ENCODE data around the gene PCDHA12.
"Not testable (repeated sequence)": the region's sequence is repeated elsewhere in the genome, so short reads cannot be mapped to it uniquely, and the experiment has no call there.

PCDHA12 gene

DNA sequence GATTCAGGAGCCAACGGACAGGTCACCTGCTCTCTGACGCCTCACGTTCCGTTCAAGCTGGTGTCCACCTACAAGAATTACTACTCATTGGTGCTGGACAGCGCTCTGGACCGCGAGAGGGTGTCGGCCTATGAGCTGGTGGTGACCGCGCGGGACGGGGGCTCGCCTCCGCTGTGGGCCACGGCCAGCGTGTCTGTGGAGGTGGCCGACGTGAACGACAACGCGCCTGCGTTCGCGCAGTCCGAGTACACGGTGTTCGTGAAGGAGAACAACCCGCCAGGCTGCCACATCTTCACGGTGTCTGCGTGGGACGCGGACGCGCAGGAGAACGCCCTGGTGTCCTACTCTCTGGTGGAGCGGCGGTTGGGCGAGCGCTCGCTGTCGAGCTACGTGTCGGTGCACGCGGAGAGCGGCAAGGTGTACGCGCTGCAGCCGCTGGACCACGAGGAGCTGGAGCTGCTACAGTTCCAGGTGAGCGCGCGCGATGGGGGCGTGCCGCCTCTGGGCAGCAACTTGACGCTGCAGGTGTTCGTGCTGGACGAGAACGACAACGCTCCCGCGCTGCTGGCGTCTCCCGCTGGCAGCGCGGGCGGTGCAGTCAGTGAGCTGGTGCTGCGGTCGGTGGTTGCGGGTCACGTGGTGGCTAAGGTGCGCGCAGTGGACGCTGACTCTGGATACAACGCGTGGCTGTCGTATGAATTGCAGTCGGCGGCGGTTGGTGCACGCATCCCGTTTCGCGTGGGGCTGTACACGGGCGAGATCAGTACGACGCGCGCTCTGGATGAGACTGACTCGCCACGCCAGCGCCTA lies 17.7 kb upstream of the PCDHA12 start:
- in situ Hi-C loops (cut with MboI; ENCODE audit: low sequenced_read_pairs) = no loop called here

DNA sequence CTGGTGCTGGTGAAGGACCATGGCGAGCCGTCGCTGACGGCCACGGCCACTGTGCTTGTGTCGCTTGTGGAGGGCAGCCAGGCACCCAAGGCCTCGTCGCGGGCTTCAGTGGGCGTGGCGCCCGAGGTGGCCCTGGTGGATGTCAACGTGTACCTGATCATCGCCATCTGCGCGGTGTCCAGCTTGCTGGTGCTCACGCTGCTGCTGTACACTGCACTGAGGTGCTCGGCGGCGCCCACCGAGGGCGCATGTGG lies 17.2 kb upstream of the PCDHA12 start:
- in situ Hi-C loops (cut with MboI; ENCODE audit: low sequenced_read_pairs) = no loop called here

DNA sequence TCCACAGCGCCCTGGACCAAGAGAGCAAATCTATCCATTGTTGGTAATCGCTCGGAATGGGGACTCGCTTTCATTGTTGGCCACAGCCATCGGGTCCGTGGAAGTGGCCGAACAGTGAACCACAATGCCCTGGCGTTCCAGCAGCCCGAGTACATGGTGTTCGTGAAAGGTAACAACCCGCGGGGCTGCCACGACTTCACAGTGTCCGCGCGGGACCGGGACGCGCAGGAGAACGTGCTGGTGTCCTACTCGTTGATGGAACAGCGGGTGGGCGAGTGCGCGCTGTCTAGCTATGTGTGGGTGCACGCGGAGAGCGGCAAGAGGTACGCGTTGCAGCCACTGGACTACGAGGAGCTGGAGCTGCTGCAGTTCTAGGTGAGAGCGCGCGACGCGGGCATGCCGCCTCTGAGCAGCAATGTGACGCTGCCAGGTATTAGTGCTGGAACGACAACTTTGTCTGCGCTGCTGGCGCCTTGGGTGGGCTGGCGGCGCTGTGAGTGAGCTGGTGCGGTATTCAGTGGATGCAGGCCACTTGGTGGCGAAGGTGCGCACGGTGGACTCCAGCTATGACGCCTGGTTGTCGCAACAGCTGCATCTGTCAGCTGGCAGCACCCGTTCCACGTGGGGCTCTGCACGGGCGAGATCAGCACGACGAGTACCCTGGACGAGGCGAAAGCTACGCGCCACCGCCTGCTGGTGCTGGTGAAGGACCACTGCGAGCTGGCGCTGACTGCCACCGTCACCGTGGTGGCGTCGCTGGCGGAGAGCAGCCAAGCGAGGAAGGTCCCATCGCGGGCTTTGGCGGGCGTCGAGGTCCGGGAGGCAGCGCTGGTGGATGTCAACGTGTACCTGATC lies 12.4 kb upstream of the PCDHA12 start:
- in situ Hi-C loops (cut with MboI; ENCODE audit: low sequenced_read_pairs) = no loop called here

DNA sequence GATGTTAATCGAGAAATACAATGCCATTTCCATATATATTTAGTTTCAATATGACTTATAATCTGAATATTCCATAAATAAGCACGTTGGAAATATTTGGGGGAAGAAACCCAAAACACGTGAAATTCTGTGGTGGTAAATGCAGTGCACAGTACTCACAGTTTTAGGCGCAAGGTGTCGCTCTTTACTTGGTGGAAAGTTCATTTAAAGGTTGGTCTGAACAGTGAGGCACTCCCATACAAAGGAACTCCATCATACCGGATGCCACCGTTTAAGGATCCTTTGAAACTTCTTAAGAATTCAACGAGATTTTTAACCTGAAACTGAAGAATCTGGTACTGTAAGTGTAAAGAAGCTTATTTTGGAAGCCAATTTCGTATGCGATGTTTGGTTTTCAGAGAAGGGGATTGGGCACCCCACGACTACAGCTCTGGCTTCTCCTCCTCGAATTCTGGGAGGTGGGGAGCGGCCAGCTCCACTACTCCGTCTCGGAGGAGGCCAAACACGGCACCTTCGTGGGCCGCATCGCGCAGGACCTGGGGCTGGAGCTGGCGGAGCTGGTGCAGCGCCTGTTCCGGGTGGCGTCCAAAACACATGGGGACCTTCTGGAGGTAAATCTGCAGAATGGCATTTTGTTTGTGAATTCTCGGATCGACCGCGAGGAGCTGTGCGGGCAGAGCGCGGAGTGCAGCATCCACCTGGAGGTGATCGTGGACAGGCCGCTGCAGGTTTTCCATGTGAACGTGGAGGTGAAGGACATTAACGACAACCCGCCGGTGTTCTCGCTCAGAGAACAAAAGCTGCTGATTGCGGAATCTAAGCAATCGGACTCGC lies 6.2 kb upstream of the PCDHA12 start, which contains the start of gene PCDHA11:
Gene PCDHA11, plus strand, starts transcription at position 237 of the 834 bp plus-strand sequence. Its CDS starts 147 bp downstream, at position 384.
- in situ Hi-C loops (cut with MboI; ENCODE audit: low sequenced_read_pairs) = no loop called here

DNA sequence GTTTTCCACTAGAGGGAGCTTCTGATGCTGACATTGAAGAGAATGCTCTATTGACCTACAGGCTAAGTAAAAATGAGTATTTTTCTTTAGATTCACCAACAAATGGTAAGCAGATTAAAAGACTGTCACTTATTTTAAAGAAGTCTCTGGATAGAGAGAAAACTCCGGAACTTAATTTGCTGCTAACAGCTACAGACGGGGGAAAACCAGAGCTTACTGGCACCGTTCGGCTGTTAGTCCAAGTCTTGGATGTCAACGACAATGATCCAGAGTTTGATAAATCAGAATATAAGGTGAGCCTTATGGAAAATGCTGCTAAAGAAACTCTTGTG lies 5.6 kb upstream of the PCDHA12 start:
- in situ Hi-C loops (cut with MboI; ENCODE audit: low sequenced_read_pairs) = no loop called here

DNA sequence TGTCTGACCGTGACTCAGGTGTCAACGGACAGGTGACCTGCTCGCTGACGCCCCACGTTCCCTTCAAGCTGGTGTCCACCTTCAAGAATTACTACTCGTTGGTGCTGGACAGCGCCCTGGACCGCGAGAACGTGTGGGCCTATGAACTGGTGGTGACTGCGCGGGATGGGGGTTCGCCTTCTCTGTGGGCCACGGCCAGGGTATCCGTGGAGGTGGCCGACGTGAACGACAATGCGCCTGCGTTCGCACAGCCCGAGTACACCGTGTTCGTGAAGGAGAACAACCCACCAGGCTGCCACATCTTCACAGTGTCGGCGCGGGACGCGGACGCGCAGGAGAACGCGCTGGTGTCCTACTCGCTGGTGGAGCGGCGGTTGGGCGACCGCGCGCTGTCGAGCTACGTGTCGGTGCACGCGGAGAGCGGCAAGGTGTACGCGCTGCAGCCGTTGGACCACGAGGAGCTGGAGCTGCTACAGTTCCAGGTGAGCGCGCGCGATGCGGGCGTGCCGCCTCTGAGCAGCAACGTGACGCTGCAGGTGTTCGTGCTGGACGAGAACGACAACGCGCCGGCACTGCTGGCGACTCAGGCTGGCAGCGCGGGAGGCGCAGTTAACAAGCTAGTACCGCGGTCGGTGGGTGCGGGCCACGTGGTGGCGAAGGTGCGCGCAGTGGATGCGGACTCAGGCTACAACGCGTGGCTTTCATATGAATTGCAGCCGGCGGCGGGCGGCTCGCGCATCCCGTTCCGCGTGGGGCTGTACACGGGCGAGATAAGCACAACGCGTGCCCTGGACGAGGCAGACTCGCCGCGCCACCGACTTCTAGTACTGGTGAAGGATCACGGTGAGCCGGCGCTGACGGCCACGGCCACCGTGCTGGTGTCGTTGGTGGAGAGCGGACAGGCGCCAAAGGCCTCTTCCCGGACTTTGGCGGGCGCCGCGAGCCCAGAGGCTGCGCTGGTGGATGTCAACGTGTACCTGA lies 4.6 kb upstream of the PCDHA12 start:
- in situ Hi-C loops (cut with MboI; ENCODE audit: low sequenced_read_pairs) = no loop called here

DNA sequence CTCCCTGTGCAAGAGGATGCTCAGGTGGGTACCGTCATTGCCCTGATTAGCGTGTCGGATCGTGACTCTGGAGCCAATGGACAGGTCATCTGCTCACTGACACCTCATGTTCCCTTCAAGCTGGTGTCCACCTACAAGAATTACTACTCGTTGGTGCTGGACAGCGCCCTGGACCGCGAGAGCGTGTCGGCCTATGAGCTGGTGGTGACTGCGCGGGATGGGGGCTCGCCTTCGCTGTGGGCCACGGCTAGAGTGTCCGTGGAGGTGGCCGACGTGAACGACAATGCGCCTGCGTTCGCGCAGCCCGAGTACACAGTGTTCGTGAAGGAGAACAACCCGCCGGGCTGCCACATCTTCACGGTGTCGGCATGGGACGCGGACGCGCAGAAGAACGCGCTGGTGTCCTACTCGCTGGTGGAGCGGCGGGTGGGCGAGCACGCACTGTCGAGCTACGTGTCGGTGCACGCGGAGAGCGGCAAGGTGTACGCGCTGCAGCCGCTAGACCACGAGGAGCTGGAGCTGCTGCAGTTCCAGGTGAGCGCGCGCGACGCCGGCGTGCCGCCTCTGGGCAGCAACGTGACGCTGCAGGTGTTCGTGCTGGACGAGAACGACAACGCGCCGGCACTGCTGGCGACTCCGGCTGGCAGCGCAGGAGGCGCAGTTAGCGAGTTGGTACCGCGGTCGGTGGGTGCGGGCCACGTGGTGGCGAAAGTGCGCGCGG lies 1.6 kb downstream of the PCDHA12 start:
- in situ Hi-C loops (cut with MboI; ENCODE audit: low sequenced_read_pairs) = not testable (repeated sequence)

DNA sequence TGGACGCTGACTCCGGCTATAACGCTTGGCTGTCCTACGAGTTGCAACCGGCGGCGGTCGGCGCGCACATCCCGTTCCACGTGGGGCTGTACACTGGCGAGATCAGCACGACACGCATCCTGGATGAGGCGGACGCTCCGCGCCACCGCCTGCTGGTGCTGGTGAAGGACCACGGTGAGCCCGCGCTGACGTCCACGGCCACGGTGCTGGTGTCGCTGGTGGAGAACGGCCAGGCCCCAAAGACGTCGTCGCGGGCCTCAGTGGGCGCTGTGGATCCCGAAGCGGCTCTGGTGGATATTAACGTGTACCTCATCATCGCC lies 2.1 kb downstream of the PCDHA12 start:
- in situ Hi-C loops (cut with MboI; ENCODE audit: low sequenced_read_pairs) = no loop called here

DNA sequence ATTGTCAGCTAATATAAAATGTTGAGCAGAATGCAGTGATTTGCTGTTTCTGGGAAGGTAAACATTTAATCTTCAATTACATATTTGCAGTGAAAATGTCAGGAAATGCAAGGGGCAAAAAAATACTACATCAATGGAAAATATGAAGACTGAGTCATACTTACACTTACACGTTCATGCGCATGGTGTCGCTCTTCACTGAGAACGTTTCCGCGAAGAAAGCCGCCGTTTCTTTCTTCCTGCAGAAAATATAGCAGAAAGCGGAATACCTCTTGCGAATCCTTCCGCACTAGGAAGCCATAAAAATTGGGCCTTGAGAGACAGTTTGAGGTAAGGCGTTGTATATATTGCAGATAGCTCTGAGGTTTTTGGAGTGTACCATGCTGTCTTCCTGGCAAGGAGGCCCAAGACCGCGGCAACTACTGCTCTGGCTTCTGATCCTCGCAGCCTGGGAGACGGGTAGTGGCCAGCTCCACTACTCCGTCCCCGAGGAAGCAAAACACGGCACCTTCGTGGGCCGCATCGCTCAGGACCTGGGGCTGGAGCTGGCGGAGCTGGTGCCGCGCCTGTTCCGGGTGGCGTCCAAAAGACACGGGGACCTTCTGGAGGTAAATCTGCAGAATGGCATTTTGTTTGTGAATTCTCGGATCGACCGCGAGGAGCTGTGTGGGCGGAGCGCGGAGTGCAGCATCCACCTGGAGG lies 6.9 kb downstream of the PCDHA12 start, which contains the start of gene PCDHA13:
Gene PCDHA13, plus strand, starts transcription at position 236 of the 702 bp plus-strand sequence. Its CDS starts 145 bp downstream, at position 381.
- in situ Hi-C loops (cut with MboI; ENCODE audit: low sequenced_read_pairs) = no loop called here

DNA sequence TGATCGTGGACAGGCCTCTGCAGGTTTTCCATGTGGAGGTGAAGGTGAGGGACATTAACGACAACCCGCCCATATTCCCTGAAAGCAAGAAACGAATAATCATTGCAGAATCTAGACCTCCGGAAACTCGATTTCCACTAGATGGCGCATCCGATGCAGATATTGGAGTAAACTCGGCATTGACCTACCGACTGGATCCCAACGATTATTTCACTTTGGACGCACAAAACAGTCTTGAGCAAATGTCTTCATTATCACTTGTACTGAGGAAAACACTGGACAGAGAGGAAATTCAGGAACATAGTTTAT lies 7.4 kb downstream of the PCDHA12 start:
- in situ Hi-C loops (cut with MboI; ENCODE audit: low sequenced_read_pairs) = no loop called here

DNA sequence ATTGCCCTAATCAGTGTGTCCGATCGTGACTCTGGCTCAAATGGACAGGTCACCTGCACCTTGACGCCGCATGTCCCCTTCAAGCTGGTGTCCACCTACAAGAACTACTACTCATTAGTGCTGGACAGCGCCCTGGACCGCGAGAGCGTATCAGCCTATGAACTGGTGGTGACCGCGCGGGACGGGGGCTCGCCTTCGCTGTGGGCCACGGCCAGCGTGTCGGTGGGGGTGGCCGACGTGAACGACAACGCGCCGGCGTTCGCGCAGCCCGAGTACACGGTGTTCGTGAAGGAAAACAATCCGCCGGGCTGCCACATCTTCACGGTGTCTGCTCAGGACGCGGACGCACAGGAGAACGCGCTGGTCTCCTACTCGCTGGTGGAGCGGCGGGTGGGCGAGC lies 8.3 kb downstream of the PCDHA12 start:
- in situ Hi-C loops (cut with MboI; ENCODE audit: low sequenced_read_pairs) = no loop called here

DNA sequence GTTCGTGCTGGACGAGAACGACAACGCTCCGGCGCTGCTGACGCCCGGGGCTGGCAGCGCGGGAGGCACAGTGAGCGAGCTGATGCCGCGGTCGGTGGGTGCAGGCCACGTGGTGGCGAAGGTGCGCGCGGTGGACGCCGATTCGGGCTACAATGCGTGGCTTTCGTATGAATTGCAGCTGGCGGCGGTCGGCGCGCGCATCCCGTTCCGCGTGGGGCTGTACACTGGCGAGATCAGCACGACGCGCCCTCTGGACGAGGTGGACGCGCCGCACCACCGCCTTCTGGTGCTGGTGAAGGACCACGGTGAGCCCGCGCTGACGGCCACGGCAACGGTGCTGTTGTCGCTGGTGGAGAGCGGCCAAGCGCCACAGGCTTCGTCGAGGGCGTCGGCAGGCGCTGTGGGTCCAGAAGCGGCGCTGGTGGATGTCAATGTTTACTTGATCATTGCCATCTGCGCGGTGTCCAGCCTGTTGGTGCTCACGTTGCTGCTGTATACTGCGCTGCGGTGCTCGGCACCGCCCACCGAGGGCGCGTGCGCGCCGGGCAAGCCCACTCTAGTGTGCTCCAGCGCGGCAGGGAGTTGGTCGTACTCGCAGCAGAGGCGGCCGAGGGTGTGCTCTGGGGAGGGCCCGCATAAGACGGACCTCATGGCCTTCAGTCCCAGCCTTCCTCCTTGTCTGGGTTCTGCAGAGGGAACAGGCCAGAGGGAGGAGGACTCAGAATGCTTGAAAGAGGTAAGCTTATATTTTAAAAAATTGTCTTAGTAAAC lies 9.0 kb downstream of the PCDHA12 start:
- in situ Hi-C loops (cut with MboI; ENCODE audit: low sequenced_read_pairs) = no loop called here

DNA sequence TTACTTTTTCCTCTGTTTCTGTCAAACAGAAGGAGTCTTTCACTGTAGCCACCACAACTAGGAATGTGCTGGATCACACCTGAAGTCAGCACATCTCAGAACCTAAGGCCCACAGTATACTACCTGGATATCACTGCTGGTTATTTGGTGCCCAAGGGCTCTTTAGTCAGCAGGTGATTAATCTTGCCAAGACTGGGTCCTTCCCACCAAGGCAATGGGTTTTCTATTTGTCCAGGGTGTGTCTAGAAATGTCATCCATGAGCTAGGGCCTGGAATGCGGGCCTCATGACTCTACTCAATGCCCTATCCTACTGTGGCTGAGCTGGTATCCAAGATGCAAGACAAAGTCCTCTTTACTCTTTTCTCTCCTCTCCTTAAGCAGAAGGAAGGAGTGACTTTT lies 41.2 kb downstream of the PCDHA12 start:
- in situ Hi-C loops (cut with MboI; ENCODE audit: low sequenced_read_pairs) = no loop called here

DNA sequence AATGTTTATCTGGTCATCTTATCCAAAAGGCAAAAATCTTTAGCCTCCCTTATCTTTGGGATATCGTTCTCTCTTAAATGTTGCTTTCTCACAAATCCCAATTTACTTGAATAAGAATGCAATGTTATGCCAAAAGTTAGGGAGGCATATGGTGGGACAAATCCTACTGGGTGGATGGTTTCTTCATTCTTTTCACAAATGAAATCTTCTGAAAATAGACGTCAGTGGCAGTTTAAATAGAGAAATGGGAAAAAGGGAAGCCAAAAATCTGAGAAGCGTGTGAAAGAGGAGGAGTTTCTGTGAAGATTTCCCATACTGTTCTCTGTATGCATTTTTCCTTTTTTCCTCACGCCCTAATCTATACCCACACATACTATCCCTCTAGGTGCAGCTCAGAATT lies 48.5 kb downstream of the PCDHA12 start:
- in situ Hi-C loops (cut with MboI; ENCODE audit: low sequenced_read_pairs) = no loop called here

DNA sequence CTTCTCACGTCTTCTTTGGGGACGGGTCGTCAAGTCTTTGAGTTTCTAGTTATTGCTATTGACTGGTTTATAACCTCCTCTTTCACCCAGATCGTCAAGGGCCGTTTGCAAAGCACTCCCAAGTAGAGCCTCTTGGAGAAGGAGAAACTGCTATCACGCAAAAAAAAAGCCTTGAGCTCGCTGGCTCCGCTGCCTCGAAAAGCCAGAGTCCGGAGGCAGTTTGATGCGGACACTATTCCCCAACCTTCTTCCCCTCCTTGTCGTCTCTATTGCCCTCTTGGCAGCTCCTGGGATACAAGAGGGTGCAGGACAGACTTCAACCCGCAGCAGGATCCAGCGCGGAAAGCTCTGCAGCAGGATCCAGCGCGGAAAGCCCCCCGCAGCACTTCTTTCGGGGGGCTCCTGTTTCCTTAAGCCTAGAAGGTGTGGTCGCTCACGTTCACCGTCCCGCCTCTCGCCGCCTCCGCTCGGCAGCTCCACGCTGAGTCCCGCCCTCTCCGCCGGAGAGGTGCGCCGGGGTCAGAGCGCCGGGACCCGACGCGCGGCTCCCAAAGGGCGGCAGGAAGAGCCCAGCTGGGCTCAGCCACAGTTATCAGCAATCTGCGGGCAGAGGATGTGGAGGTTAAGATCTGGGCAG lies 50.8 kb downstream of the PCDHA12 start, which contains the start of gene PCDHAC1:
Gene PCDHAC1, plus strand, starts transcription at position 494 of the 637 bp plus-strand sequence. CDS start 594 bp downstream, outside the sequence.
- in situ Hi-C loops (cut with MboI; ENCODE audit: low sequenced_read_pairs) = no loop called here

DNA sequence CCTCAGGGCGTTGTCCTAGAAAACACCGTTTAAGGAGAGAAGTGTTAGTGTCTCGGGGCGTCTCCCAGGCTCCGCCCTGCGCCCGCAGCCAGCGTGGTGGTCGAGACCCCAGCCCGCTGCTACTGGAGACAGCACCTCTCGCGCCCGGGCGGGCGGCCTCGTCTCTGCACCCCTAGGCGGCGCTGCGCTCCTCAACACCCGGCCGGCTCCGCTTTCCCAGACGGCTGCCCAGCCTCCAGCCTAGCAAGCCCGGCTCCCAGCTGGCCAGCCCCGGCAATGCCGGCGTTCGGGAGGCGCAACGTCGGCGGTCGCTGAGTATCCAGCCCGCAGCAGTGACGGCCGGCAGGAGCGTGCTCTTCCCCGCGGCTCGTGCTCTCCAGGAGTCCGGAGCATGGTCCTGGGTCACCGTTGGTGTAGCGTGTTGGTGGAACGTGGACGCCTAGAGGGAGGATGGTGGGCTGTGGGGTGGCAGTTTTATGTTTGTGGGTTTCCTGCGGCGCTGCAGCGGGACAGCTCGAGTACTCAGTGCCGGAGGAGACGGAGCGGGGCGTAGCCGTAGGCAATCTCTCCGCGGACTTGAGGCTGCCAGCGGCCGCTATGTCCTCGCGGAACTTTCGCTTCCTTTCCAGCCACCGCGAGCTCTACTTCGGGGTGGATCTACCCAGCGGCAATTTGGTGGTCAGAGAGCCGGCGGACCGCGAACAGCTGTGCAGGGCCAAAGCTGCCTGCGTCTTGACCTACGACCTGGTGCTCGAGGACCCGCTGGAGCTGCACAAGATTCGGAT lies 51.5 kb downstream of the PCDHA12 start:
- in situ Hi-C loops (cut with MboI; ENCODE audit: low sequenced_read_pairs) = no loop called here

DNA sequence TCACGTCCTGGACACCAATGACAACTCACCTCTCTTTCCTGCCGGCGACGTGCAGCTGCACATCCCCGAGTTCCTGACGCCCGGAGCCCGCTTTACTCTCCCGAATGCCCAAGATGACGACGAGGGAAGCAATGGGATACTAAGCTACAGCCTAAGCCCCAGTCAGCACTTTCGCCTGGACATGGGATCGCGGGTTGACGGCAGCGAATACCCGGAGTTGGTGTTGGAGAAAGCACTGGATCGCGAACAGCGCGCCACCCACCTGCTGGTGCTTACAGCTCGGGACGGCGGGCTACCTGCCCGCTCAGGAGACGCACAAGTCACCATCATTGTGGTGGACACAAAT lies 52.1 kb downstream of the PCDHA12 start:
- in situ Hi-C loops (cut with MboI; ENCODE audit: low sequenced_read_pairs) = no loop called here

All from HL-60/S4 treated with retinoic acid at 250 ng/mL for 4 days and 3 days (cell line).